NCI-H2081 treated with DMSO at 0.1 percent for 48 hours (cell line): ENCODE data around the gene EPS8L2.
A peak's percentile ranks its signal among the peaks of the same experiment; 100 is the strongest.
"Not testable (repeated sequence)": the region's sequence is repeated elsewhere in the genome, so short reads cannot be mapped to it uniquely, and the experiment has no call there.

Experiments used
- DNase-seq: peaks from one replicate; lab custom pipeline; 2025; lab: John Stamatoyannopoulos, UW

Gene EPS8L2

DNA sequence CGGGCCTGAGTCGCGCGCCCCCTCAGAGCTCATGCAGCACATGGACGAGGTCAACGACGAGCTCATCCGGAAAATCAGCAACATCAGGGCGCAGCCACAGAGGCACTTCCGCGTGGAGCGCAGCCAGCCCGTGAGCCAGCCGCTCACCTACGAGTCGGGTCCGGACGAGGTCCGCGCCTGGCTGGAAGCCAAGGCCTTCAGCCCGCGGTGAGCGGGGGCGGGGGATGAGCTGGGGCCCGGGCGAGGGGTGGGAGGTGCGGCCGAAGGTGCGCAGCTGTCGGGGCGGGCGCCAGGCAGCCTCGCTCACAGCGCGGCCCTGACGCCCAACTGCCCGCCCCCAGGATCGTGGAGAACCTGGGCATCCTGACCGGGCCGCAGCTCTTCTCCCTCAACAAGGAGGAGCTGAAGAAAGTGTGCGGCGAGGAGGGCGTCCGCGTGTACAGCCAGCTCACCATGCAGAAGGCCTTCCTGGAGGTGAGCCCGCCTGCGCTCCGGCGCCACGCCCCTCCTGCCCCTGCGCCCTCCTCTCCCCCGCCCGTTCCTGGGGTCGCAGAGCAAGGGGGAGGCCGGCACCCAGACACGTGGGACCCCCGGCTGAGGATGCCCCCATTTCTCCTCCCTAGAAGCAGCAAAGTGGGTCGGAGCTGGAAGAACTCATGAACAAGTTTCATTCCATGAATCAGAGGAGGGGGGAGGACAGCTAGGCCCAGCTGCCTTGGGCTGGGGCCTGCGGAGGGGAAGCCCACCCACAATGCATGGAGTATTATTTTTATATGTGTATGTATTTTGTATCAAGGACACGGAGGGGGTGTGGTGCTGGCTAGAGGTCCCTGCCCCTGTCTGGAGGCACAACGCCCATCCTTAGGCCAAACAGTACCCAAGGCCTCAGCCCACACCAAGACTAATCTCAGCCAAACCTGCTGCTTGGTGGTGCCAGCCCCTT lies 20.5 kb downstream of the EPS8L2 start:
- DNase-seq: no peak

DNA sequence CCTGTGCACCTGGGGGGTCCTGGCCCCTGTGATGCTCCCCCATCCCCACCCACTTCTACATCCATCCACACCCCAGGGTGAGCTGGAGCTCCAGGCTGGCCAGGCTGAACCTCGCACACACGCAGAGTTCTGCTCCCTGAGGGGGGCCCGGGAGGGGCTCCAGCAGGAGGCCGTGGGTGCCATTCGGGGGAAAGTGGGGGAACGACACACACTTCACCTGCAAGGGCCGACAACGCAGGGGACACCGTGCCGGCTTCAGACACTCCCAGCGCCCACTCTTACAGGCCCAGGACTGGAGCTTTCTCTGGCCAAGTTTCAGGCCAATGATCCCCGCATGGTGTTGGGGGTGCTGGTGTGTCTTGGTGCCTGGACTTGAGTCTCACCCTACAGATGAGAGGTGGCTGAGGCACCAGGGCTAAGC lies 21.3 kb downstream of the EPS8L2 start:
- no peak for DNase-seq

- no peak for DNase-seq
Measured at GRCh38 chr11:727859-728748, 22.1 kb downstream of the EPS8L2 start.

- no peak for DNase-seq
Measured at GRCh38 chr11:728901-729491, 23.0 kb downstream of the EPS8L2 start.

DNA sequence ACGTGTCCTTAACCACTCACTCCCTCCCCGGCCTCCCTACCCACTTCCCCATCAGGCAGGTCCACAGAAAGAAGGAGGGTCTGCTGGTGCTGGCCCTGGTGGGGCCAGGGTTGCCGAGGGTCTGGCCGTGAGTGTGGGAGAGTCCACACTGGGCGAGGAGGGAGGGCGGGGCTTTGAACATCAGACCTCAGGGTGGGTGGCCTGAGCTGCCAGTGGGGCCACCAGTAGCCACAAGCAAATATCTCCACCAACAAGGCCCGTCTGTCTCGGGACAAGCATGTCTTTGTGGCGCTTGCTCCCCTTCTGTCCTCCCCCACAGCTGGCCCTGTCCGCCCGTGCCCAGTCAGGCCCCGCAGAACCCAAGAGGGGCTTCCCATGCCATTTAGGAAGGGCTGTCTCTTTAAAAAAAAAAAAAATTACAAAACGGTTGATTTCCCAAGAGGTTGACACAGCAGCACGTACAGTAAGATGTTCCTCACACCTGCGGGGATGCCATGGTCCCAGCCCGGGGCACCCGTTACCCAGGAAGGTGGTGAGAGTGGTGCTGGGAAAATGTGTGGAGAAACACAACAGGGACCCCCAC lies 23.6 kb downstream of the EPS8L2 start:
- no peak for DNase-seq

- no peak for DNase-seq
Measured at GRCh38 chr11:733072-733471, 27.0 kb downstream of the EPS8L2 start.

- DNase-seq: not testable (repeated sequence)
Measured at GRCh38 chr11:734541-734940, 28.5 kb downstream of the EPS8L2 start.

GRCh38 chr11:737366-737765 lies 31.3 kb downstream of the EPS8L2 start:
- no peak for DNase-seq

GRCh38 chr11:737899-738298 lies 31.9 kb downstream of the EPS8L2 start:
- not testable (repeated sequence) for DNase-seq

DNA sequence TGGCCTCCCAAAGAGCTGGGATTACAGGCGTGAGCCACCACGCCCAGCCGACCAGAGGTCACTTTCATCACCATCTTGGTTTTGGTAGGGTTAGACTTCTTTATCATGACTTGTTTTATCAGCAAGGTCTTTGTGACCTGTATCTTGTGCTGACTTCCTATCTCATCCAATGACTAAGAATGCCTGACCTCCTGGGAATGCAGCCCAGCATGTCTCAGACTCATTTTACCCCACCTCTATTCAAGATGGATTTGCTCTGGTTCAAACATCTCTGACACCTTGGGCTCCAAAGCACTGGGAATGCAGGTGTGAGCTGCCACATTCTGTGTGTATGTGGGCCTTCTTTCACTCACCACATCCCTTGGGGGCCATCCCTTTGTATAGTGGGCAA lies 36.1 kb downstream of the EPS8L2 start:
- DNase-seq: no peak

DNA sequence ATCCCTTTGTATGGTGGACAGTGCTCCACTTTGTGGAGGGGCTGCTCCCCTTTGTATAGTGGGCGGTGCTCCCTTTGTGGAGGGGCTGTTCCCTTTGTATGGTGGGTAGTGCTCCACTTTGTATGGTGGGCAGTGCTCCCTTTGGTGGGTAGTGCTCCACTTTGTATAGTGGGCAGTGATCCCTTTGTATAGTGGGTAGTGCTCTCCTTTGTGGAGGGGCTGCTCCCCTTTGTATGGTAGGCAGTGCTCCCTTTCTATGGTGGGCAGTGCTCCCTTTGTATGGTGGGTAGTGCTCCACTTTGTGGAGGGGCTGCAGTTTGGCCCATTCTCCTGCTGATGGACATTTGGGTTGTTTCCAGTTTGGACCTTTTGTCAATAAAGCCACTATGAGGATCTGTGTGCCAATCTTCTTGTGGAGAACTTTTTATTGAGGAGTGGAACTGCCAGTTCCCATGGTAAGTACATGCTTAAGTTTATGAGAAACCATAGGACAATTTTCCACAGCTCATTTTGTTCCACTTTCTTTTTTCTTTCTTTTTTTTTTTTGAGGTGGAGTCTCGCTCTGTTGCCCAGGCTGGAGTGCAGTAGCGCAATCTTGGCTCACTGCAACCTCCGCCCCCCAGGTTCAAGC lies 36.7 kb downstream of the EPS8L2 start:
- no peak for DNase-seq

DNA sequence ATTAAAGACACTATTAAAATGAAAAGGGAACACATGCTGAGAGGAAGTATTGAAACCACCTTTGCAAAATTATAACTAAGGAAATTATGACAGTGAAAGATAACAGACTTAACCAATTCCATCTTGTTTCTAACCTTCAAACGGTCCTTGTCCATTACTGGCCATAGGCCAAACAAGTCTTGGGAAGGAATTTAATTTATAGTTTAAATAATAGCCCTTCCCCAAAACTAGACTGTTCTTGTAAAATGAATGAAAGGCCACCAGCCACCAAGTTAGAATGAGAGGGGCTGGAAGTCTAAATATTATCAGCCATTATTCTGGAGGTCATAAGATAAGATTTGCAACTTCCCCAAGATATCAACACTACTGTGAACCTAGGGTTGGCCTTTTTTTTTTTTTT lies 39.4 kb downstream of the EPS8L2 start:
- no peak for DNase-seq

DNA sequence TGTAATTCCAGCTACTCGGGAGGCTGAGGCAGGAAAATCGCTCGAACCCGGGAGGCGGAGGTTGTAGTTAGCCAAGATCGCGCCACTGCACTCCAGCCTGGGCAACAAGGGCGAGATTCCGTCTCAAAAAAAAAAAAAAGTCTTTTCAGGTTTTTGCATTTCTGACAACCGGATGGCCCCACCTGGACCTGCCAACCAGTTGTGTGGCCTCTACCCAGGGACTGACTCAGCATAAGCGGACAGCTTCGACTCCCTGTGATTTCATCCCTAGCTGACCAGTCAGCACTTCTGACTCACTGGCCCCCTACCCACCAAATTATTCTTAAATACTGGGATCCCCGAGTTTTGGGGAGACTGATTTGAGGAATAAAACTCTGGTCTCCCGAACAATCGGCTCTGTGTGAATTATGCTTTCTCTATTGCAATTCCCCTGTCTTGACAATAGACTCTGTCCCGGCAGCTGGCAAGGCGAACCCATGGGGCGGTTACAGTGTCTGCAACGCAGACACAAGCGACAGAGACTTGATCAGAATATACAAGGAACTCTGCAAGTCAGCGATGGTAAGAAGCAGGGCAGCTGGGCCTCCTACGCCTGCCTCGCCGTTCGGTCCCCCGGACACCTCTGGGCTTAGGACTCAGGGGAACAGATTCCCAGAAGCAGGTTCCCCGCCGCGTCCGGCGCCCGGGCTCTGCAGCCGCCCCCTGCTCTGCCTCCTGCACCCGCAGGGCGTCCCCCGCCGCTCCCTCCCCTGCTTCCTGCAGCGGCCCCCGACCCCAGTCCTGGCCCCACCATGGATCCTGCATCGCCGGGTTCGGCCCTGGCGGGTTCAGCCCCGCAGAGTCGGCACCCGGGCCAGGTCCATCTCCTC lies 40.5 kb downstream of the EPS8L2 start:
- DNase-seq: no peak

DNA sequence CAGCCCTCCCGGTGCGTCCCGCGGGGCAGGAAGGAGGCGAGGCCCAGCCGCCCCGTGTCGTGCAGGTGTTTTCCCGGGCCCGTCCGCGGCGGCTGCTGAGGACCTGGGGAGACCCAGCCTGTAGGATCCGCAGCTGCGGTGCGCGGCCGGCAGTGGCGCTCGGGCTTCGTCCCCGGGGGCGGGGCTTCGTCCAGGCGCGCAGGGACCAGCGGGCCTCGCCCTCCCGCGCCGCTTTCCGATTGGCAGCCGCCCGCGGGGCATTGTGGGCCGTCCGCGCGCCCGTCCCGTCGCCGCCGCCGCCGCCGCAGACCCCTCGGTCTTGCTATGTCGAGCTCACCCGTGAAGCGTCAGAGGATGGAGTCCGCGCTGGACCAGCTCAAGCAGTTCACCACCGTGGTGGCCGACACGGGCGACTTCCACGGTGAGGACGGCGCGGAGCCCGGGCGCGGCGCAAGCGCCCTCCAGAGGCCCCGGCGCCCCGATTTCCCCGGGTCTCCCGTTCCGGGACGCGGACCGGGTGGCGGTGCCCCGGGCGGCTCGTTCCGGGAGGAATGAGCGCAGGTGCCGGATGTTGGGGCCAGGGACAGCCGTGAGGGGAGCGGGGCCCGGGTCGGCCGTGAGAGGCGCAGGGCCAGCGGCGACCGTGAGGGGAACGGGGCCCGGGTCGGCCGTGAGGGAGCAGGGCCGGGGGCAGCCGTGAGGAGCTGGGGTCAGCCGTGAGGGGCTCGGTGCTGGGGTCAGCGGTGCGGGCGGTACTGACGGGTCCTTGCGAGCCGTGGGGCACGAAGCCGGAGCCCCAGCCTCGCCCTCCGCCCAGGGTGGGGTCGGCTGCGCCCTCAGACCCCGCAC lies 41.4 kb downstream of the EPS8L2 start, which contains the start of gene TALDO1:
TALDO1 (plus strand) TSS at position 307 of the 849 bp plus-strand sequence; CDS start at position 325, 18 bp downstream.
- peak; percentile 61 for DNase-seq

DNA sequence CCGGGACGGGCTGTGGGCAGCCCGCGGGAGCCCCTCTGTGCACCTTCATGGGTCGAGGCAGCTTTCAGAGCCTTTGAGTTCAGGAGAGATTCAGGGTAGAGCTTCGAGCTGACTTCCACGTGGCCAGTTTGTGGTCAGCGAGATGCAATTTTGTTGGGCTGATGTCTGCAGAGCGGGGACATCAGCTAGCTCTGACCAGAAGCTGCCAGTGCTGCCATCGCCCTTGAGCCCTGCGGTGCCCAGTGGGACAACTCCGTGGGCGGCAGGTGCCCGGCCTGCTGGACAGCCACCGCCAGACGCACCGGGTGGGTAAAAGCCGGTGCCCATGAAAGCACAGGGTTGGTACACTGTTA lies 42.0 kb downstream of the EPS8L2 start:
- DNase-seq: no peak

DNA sequence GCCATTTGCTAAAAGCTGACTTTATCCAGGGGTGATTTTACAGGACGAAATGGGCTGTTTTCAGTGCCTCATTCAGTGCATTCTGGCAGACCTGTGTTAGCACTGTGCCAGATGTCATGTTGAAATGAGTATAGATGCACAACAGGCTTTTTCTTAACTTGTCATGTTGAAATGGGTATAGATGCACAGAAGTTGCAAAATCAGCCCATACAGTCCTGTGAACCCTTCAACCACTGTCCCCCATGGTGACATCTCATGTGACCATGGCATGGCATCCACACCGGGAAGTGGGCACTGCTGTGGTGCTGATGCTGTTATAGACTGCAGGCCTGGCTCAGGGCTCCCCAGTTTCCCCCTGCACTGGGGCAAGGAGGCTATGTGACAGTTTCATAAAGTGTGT lies 43.7 kb downstream of the EPS8L2 start:
- DNase-seq: no peak

- no peak for DNase-seq
Measured at GRCh38 chr11:760236-760635, 54.2 kb downstream of the EPS8L2 start.

DNA sequence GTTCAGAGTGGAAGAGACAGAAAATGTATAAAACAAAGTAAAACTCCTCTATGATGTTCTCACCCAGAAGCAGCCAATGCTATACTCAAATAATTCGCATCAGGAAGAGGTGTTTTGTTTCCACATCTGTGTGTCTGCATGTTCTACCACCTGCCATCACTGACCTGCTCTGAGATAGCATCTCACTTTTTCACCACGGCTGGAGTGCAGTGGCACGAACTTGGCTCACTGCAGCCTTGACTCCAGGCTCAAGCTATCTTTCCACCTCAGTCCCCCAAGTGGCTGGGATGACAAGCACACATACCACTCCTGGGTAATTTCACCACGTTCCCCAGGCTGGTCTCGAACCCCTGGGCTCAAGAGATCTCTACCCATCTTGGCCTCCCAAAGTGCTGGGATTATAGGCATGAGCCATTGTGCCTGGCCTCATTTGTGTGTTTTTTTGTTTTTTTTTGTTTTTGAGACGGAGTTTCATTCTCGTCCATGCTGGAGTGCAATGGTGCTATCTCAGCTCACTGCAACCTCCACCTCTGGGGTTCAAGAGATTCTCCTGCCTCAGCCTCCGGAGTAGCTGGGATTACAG lies 55.6 kb downstream of the EPS8L2 start:
- no peak for DNase-seq

- DNase-seq: no peak
Measured at GRCh38 chr11:762421-763072, 56.5 kb downstream of the EPS8L2 start.
